GM23338 (cell line): ENCODE measurements around the gene PTPRN2. TPM values are rescaled to one million over a fixed set of nuclear protein-coding genes. Genes with fewer than 3 reads are reported as not detected.

Experiments used
- ATAC-seq: fragments of 200-7000 bp; cut with Tn5 transposase; 3 replicates; pipeline ENCODE4 v1.9.1; 2020
- DNase-seq: peaks from one replicate; pipeline ENCODE4 v3.0.0-alpha.2; 2015; ENCODE audit warnings: low spot score
- H2AFZ ChIP-seq: fragments of 200-600 bp; sonication (generic); 2 replicates; pipeline ENCODE4 v1.8.0; 2016; ENCODE audit warnings: antibody characterized with exemption, mild to moderate bottlenecking, moderate library complexity
- H3F3A ChIP-seq: fragments of 200-600 bp; sonication (generic); replicated peaks from 2 replicates; pipeline ENCODE4 v1.8.0; 2017; ENCODE audit warnings: antibody characterized with exemption, mixed run types, low read depth
- H3K27ac ChIP-seq: fragments of 200-600 bp; sonication (generic); 2 replicates; pipeline ENCODE4 v1.6.1; 2016; ENCODE audit warnings: low read depth
- H3K27me3 ChIP-seq: fragments of 200-600 bp; sonication (generic); 2 replicates; pipeline ENCODE4 v1.8.0; 2016; ENCODE audit warnings: mild to moderate bottlenecking, mixed run types, moderate library complexity; ENCODE audit not compliant: insufficient read depth
- H3K36me3 ChIP-seq: fragments of 200-600 bp; sonication (generic); 2 replicates; pipeline ENCODE4 v1.8.0; 2016; ENCODE audit warnings: mild to moderate bottlenecking; ENCODE audit not compliant: insufficient read depth
- H3K4me1 ChIP-seq: fragments of 200-600 bp; sonication (generic); 2 replicates; pipeline ENCODE4 v1.8.0; 2016; ENCODE audit warnings: mild to moderate bottlenecking, moderate library complexity; ENCODE audit not compliant: insufficient read depth
- H3K4me2 ChIP-seq: fragments of 200-600 bp; sonication (generic); 2 replicates; pipeline ENCODE4 v1.7.1; 2017; ENCODE audit warnings: mixed run types
- H3K4me3 ChIP-seq: fragments of 200-600 bp; sonication (generic); 2 replicates; pipeline ENCODE4 v1.6.1; 2016; ENCODE audit warnings: mixed run types
- H3K79me2 ChIP-seq: fragments of 200-600 bp; sonication (generic); replicated peaks from 2 replicates; pipeline ENCODE4 v1.8.0; 2017; ENCODE audit warnings: mild to moderate bottlenecking; ENCODE audit not compliant: insufficient read depth
- H3K9me2 ChIP-seq: fragments of 200-600 bp; sonication (generic); 2 replicates; pipeline ENCODE4 v1.8.0; 2017; ENCODE audit not compliant: insufficient read depth
- H4K20me1 ChIP-seq: fragments of 200-600 bp; sonication (generic); replicated peaks from 2 replicates; pipeline ENCODE4 v1.8.0; 2017; ENCODE audit warnings: mild to moderate bottlenecking; ENCODE audit not compliant: insufficient read depth
- H3K27ac Mint-ChIP-seq: 2 replicates; pipeline ENCODE4 v1.8.0; 2020; ENCODE audit warnings: inconsistent platforms, mild to moderate bottlenecking, moderate library complexity, mixed read lengths
- H3K27me3 Mint-ChIP-seq: 3 replicates; pipeline ENCODE4 v1.8.0; 2022; ENCODE audit warnings: low read depth, mild to moderate bottlenecking, moderate library complexity, mixed read lengths, inconsistent platforms; ENCODE audit not compliant: insufficient read depth, poor library complexity
- H3K36me3 Mint-ChIP-seq: 3 replicates; pipeline ENCODE4 v1.8.0; 2021; ENCODE audit warnings: low read depth, mild to moderate bottlenecking, inconsistent platforms, moderate library complexity, mixed read lengths
- H3K4me1 Mint-ChIP-seq: 3 replicates; pipeline ENCODE4 v1.8.0; 2020; ENCODE audit warnings: mild to moderate bottlenecking, inconsistent platforms, mixed read lengths
- H3K4me3 Mint-ChIP-seq: 3 replicates; pipeline ENCODE4 v1.8.0; 2021; ENCODE audit warnings: moderate library complexity, mild to moderate bottlenecking, inconsistent platforms, mixed read lengths
- H3K9me3 Mint-ChIP-seq: 3 replicates; pipeline ENCODE4 v1.8.0; 2020; ENCODE audit warnings: moderate library complexity, mild to moderate bottlenecking, inconsistent platforms, mixed read lengths
- EZH2phosphoT487 ChIP-seq: fragments of 200-600 bp; sonication (generic); IDR thresholded peaks from one replicate; pipeline ENCODE4 v1.8.1; 2018; ENCODE audit warnings: antibody characterized with exemption; ENCODE audit not compliant: unreplicated experiment
- JUNB ChIP-seq: IDR thresholded peaks from one replicate; pipeline ENCODE4 v1.6.1; 2016; ENCODE audit warnings: antibody characterized with exemption; ENCODE audit not compliant: unreplicated experiment
- POLR2AphosphoS5 ChIP-seq: IDR thresholded peaks from 2 replicates; pipeline ENCODE4 v1.6.1; 2016; ENCODE audit warnings: antibody characterized with exemption, low read depth
- STAT1 ChIP-seq: IDR thresholded peaks from one replicate; pipeline ENCODE4 v1.6.1; 2016; ENCODE audit warnings: antibody characterized with exemption; ENCODE audit not compliant: unreplicated experiment
- ZNF114 ChIP-seq: fragments of 250-450 bp; sonication (Bioruptor Pico); IDR thresholded peaks from 2 replicates; pipeline ENCODE4 v1.5.0; 2020; ENCODE audit warnings: mild to moderate bottlenecking, moderate library complexity
- ZNF331 ChIP-seq: fragments of 250-450 bp; sonication (Bioruptor Pico); IDR thresholded peaks from 2 replicates; pipeline ENCODE4 v1.5.0; 2020; ENCODE audit warnings: low read depth, mild to moderate bottlenecking, moderate library complexity
- polyA plus RNA-seq: library from polyadenylated mRNA; unstranded; fragments of >200 nt; fragmentation: Nextera tagmentation; extraction: Ambion mirVana; gene quantifications from 2 replicates; pipeline ENCODE4 v1.2.1, GENCODE V29; 2016
- total RNA-seq: library from RNA; depleted of rRNA; stranded (reverse); fragments of >200 nt; shearing (Covaris generic); gene quantifications from 2 replicates; pipeline ENCODE4 v1.2.3, GENCODE V29; 2014
- TF ChIP-seq, protein P1 (sequence below): fragments of 250-450 bp; sonication (Bioruptor Pico); IDR thresholded peaks from 2 replicates; pipeline ENCODE4 v1.5.0; 2020; ENCODE audit warnings: mild to moderate bottlenecking, moderate library complexity
- TF ChIP-seq, protein P2 (sequence below): IDR thresholded peaks from 2 replicates; pipeline ENCODE4 v1.6.1; 2016; ENCODE audit warnings: antibody characterized with exemption

The PTPRN2 gene
- total and polyA plus RNA-seq, 2 experiments from 2014 or later, result 0.87 to 4.0 TPM

DNA sequence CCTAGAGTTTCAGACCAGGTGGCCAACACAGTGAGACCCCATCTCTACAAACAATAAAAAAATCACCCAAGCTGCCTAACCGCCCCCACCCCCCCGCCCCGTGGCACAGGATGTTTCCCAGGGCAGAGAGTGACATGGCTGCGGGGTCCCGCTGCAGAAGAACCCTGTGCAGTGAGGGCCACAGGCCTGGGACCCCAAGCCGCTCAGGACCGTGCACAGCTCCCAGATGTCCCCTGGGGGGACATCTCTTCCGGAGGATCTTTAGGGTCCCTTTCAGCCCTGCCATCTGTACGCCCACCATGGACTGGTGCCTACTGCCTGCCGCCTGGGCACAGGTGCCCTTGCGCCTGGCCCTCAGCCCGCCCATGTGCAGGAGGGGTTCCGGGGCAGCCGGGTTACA lies 877.2 kb downstream of the PTPRN2 start (continued):
- TF ChIP-seq, protein P1, sequence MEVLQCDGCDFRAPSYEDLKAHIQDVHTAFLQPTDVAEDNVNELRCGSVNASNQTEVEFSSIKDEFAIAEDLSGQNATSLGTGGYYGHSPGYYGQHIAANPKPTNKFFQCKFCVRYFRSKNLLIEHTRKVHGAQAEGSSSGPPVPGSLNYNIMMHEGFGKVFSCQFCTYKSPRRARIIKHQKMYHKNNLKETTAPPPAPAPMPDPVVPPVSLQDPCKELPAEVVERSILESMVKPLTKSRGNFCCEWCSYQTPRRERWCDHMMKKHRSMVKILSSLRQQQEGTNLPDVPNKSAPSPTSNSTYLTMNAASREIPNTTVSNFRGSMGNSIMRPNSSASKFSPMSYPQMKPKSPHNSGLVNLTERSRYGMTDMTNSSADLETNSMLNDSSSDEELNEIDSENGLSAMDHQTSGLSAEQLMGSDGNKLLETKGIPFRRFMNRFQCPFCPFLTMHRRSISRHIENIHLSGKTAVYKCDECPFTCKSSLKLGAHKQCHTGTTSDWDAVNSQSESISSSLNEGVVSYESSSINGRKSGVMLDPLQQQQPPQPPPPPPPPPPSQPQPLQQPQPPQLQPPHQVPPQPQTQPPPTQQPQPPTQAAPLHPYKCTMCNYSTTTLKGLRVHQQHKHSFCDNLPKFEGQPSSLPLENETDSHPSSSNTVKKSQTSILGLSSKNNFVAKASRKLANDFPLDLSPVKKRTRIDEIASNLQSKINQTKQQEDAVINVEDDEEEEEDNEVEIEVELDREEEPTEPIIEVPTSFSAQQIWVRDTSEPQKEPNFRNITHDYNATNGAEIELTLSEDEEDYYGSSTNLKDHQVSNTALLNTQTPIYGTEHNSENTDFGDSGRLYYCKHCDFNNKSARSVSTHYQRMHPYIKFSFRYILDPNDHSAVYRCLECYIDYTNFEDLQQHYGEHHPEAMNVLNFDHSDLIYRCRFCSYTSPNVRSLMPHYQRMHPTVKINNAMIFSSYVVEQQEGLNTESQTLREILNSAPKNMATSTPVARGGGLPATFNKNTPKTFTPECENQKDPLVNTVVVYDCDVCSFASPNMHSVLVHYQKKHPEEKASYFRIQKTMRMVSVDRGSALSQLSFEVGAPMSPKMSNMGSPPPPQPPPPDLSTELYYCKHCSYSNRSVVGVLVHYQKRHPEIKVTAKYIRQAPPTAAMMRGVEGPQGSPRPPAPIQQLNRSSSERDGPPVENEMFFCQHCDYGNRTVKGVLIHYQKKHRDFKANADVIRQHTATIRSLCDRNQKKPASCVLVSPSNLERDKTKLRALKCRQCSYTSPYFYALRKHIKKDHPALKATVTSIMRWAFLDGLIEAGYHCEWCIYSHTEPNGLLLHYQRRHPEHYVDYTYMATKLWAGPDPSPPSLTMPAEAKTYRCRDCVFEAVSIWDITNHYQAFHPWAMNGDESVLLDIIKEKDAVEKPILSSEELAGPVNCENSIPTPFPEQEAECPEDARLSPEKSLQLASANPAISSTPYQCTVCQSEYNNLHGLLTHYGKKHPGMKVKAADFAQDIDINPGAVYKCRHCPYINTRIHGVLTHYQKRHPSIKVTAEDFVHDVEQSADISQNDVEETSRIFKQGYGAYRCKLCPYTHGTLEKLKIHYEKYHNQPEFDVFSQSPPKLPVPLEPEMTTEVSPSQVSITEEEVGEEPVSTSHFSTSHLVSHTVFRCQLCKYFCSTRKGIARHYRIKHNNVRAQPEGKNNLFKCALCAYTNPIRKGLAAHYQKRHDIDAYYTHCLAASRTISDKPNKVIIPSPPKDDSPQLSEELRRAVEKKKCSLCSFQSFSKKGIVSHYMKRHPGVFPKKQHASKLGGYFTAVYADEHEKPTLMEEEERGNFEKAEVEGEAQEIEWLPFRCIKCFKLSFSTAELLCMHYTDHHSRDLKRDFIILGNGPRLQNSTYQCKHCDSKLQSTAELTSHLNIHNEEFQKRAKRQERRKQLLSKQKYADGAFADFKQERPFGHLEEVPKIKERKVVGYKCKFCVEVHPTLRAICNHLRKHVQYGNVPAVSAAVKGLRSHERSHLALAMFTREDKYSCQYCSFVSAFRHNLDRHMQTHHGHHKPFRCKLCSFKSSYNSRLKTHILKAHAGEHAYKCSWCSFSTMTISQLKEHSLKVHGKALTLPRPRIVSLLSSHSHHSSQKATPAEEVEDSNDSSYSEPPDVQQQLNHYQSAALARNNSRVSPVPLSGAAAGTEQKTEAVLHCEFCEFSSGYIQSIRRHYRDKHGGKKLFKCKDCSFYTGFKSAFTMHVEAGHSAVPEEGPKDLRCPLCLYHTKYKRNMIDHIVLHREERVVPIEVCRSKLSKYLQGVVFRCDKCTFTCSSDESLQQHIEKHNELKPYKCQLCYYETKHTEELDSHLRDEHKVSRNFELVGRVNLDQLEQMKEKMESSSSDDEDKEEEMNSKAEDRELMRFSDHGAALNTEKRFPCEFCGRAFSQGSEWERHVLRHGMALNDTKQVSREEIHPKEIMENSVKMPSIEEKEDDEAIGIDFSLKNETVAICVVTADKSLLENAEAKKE (CRISPR knock-in tag), result no peak
- TF ChIP-seq POLR2AphosphoS5 (no peak), JUNB (no peak), ZNF114 (no peak), STAT1 (no peak), ZNF331 (CRISPR knock-in tag) (no peak)
- TF ChIP-seq, protein P2, sequence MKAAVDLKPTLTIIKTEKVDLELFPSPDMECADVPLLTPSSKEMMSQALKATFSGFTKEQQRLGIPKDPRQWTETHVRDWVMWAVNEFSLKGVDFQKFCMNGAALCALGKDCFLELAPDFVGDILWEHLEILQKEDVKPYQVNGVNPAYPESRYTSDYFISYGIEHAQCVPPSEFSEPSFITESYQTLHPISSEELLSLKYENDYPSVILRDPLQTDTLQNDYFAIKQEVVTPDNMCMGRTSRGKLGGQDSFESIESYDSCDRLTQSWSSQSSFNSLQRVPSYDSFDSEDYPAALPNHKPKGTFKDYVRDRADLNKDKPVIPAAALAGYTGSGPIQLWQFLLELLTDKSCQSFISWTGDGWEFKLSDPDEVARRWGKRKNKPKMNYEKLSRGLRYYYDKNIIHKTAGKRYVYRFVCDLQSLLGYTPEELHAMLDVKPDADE, result no peak

DNA sequence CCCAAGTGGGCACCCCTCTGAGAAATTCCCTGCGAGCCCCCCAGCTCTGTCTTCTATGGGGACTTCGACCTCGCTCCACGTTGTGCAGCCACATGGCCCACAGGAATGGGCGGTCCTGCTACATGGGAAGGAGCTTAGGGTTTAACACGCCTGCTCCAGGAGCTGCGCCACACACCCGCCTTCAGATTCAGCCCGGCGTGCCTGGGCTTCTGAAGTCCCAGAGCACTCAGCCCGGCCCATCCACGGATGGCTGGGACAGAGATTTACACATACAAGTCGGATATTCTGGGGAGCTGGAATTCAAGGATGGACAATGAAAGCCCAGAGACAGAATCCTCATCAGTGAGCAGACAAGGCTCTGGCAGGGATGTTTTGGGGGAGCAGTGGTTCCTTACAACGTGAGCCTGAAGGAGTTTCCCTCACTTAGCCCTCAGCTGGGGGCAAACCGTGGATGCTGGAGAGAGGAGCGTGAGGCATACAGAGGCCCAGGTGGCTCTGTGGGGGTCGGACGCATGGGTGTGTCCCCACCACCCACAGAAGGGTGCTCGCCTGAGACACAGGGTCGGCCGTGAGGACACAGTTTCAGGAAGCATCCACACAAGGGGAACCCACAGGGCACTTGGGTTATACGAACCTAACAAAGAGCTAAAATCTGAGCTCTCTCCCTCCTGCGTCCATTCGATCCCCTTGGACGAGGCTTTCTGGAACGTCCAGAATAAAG lies 877.9 kb downstream of the PTPRN2 start:
- DNase-seq, result no peak
- no peak for TF ChIP-seq EZH2phosphoT487

More for the DNA sequence above, 877.9 kb downstream of the PTPRN2 start:
- no peaks in the 10 kb centered on the region for H3K4me1 Mint-ChIP-seq
- Histone ChIP-seq H3K27me3 (no peaks in the 10 kb centered on the region), H3K4me3 (no peak overlapping the region), H4K20me1 (no peaks in the 10 kb centered on the region), H3K27ac (no peak overlapping the region), H3K9me2 (no peaks in the 10 kb centered on the region), H3K79me2 (no peaks in the 10 kb centered on the region), H3K36me3 (no peaks in the 10 kb centered on the region), H3F3A (no peaks in the 10 kb centered on the region), H2AFZ (no peak overlapping the region), H3K4me2 (no peak overlapping the region), H3K4me1 (no peaks in the 10 kb centered on the region)
- peaks cover 7% of the 10 kb centered on the region for H3K27me3 Mint-ChIP-seq
- no peak overlapping the region for H3K27ac Mint-ChIP-seq
- peaks cover 44% of the 10 kb centered on the region for H3K36me3 Mint-ChIP-seq
- no peak overlapping the region for H3K4me3 Mint-ChIP-seq
- H3K9me3 Mint-ChIP-seq, result peaks cover 91% of the 10 kb centered on the region
- ATAC-seq, result no peak
